Measurements from ENCODE around the gene ADAMTSL3. TPM values are rescaled to one million over a fixed set of nuclear protein-coding genes. Genes with fewer than 3 reads are reported as not detected.
A peak's percentile ranks its signal among the peaks of the same experiment; 100 is the strongest.

Gene ADAMTSL3
- total RNA-seq, 1 donor: 0.72 TPM

DNA sequence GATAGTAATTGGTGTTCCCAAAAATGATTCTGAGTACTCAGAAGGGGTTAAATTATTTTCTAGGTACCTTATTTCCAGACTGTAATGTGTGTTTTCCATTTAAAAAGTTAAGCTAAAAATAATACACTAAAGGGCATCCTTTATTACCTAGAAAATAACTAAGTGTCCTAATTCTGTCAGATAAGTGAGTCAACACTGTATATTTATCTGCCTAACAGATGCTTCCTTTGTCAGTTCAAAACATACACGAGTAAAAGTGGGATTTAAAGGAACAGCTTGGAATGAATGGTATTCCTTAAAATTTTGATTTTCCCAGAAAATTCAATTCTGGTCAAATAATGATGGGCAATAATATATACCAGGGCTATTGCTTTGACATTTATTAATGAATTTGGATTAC lies 78.3 kb downstream of the ADAMTSL3 start:
- Histone ChIP-seq H3K36me3 (ENCODE audit: insufficient read depth, low read length) (no peaks in the 10 kb centered on the region), H3K4me2 (ENCODE audit: insufficient read depth, low read length) (no peak overlapping the region), H3K79me2 (ENCODE audit: insufficient read depth, low read length) (no peaks in the 10 kb centered on the region), H3K27me3 (ENCODE audit: insufficient read depth, low read length) (no peaks in the 10 kb centered on the region), H3K9me3 (ENCODE audit: low read depth, low read length) (no peaks in the 10 kb centered on the region), H4K20me1 (ENCODE audit: insufficient read depth, low read length) (no peaks in the 10 kb centered on the region), H3K27ac (ENCODE audit: low read depth, low read length) (no peak overlapping the region), H2AFZ (ENCODE audit: low read length) (no peak overlapping the region), H3K4me3 (ENCODE audit: insufficient read depth, low read length) (no peak overlapping the region), H3K4me1 (ENCODE audit: insufficient read depth, low read length) (peaks cover 3% of the 10 kb centered on the region)
- TF ChIP-seq, protein P1, sequence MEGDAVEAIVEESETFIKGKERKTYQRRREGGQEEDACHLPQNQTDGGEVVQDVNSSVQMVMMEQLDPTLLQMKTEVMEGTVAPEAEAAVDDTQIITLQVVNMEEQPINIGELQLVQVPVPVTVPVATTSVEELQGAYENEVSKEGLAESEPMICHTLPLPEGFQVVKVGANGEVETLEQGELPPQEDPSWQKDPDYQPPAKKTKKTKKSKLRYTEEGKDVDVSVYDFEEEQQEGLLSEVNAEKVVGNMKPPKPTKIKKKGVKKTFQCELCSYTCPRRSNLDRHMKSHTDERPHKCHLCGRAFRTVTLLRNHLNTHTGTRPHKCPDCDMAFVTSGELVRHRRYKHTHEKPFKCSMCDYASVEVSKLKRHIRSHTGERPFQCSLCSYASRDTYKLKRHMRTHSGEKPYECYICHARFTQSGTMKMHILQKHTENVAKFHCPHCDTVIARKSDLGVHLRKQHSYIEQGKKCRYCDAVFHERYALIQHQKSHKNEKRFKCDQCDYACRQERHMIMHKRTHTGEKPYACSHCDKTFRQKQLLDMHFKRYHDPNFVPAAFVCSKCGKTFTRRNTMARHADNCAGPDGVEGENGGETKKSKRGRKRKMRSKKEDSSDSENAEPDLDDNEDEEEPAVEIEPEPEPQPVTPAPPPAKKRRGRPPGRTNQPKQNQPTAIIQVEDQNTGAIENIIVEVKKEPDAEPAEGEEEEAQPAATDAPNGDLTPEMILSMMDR (IDR thresholded peaks at IDR 0.05; ENCODE audit: extremely low read depth, low read depth, low read length): no peak
- no peak for DNase-seq (ENCODE audit: insufficient read length, low spot score, missing footprints)

DNA sequence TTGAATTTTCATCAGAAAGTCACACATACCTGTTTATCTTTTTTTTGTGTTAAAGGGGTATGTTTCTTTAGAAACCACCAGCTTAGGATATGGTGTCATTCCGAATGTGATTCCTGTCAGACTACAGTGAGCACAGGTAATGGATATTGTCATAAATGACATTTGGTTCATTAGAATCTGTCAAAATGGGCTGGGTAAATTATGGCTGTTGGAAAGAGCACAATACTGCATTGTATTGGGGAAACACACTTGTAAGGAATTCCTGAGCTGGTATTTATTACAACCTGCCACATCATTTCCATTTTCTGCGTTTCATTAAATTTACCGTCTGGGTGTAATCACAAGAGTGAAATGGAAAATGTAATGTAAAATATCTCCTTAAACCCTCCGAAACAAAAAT lies 78.8 kb downstream of the ADAMTSL3 start:
- no peak overlapping the region for H2AFZ ChIP-seq (ENCODE audit: low read length)
- H3K9me3 ChIP-seq (ENCODE audit: low read depth, low read length): no peaks in the 10 kb centered on the region
- no peaks in the 10 kb centered on the region for H3K79me2 ChIP-seq (ENCODE audit: insufficient read depth, low read length)
- no peaks in the 10 kb centered on the region for H4K20me1 ChIP-seq (ENCODE audit: insufficient read depth, low read length)
- H3K36me3 ChIP-seq (ENCODE audit: insufficient read depth, low read length): no peaks in the 10 kb centered on the region
- H3K4me2 ChIP-seq (ENCODE audit: insufficient read depth, low read length): no peak overlapping the region
- H3K4me3 ChIP-seq (ENCODE audit: insufficient read depth, low read length): no peak overlapping the region
- no peak for DNase-seq (ENCODE audit: insufficient read length, low spot score, missing footprints)
- H3K27me3 ChIP-seq (ENCODE audit: insufficient read depth, low read length): no peaks in the 10 kb centered on the region
- H3K4me1 ChIP-seq (ENCODE audit: insufficient read depth, low read length): peaks cover 3% of the 10 kb centered on the region
- no peak overlapping the region for H3K27ac ChIP-seq (ENCODE audit: low read depth, low read length)
- TF ChIP-seq, protein P1 (IDR thresholded peaks at IDR 0.05; ENCODE audit: extremely low read depth, low read depth, low read length): no peak

DNA sequence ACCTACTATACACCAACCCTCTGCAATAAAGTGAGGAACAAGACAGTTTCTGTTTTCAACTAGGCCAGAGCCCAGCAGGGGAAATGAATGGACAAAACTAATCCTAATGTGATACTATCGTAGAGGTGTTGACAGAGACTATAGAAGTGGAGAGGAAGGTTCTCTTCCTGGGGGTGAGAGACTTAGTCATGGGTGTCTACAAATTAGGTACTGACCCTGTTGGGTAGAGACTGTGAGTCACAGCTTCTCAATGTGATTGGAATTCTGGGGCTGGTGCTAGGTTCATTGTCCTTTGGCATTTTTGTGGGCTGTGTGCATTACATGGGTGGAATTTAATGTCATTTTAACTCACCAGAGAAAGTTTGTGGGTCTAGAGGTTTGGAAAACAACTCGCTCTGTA lies 79.3 kb downstream of the ADAMTSL3 start:
- H3K27ac ChIP-seq (ENCODE audit: low read depth, low read length): no peak overlapping the region
- DNase-seq (ENCODE audit: insufficient read length, low spot score, missing footprints): no peak
- H3K4me1 ChIP-seq (ENCODE audit: insufficient read depth, low read length): peaks cover 3% of the 10 kb centered on the region
- H3K36me3 ChIP-seq (ENCODE audit: insufficient read depth, low read length): no peaks in the 10 kb centered on the region
- TF ChIP-seq, protein P1 (IDR thresholded peaks at IDR 0.05; ENCODE audit: extremely low read depth, low read depth, low read length): no peak
- peak overlapping the region; percentile 21 for H3K4me2 ChIP-seq (ENCODE audit: insufficient read depth, low read length)
- no peaks in the 10 kb centered on the region for H3K9me3 ChIP-seq (ENCODE audit: low read depth, low read length)
- no peaks in the 10 kb centered on the region for H3K27me3 ChIP-seq (ENCODE audit: insufficient read depth, low read length)
- H2AFZ ChIP-seq (ENCODE audit: low read length): no peak overlapping the region
- H3K79me2 ChIP-seq (ENCODE audit: insufficient read depth, low read length): no peaks in the 10 kb centered on the region
- H4K20me1 ChIP-seq (ENCODE audit: insufficient read depth, low read length): no peaks in the 10 kb centered on the region
- H3K4me3 ChIP-seq (ENCODE audit: insufficient read depth, low read length): no peak overlapping the region

DNA sequence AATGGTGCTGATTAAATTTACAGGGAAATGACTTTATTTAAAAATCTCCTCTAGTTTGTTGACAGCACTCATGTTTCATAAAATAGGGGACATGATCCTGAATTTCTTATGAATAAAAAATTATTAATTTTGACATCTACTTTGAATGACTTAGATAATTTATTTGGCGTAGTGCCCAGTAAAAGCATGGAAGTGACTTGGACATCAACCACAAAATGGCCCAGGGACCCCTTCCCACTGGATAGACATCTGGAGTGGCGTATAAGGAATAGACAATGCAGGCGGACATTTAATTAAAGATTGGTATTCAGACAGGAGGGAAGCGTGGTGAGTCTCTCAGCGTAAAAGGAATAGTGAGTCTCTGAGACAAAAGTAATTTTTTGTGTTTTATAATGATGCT lies 79.8 kb downstream of the ADAMTSL3 start:
- TF ChIP-seq, protein P1 (IDR thresholded peaks at IDR 0.05; ENCODE audit: extremely low read depth, low read depth, low read length): no peak

More for the DNA sequence above, 79.8 kb downstream of the ADAMTSL3 start:
- H3K4me1 ChIP-seq (ENCODE audit: insufficient read depth, low read length): peaks cover 3% of the 10 kb centered on the region
- H3K4me3 ChIP-seq (ENCODE audit: insufficient read depth, low read length): no peak overlapping the region
- no peaks in the 10 kb centered on the region for H3K79me2 ChIP-seq (ENCODE audit: insufficient read depth, low read length)
- no peak for DNase-seq (ENCODE audit: insufficient read length, low spot score, missing footprints)
- no peaks in the 10 kb centered on the region for H3K27me3 ChIP-seq (ENCODE audit: insufficient read depth, low read length)
- no peak overlapping the region for H3K27ac ChIP-seq (ENCODE audit: low read depth, low read length)
- H2AFZ ChIP-seq (ENCODE audit: low read length): no peak overlapping the region
- H4K20me1 ChIP-seq (ENCODE audit: insufficient read depth, low read length): no peaks in the 10 kb centered on the region
- H3K36me3 ChIP-seq (ENCODE audit: insufficient read depth, low read length): no peaks in the 10 kb centered on the region
- H3K9me3 ChIP-seq (ENCODE audit: low read depth, low read length): no peaks in the 10 kb centered on the region
- peak overlapping the region; percentile 21 for H3K4me2 ChIP-seq (ENCODE audit: insufficient read depth, low read length)
